Measurements from ENCODE around the gene ATAD3B. TPM values are rescaled to one million over a fixed set of nuclear protein-coding genes. Genes with fewer than 3 reads are reported as not detected.
"Not testable (repeated sequence)": the region's sequence is repeated elsewhere in the genome, so short reads cannot be mapped to it uniquely, and the experiment has no call there.

The ATAD3B gene
- total RNA-seq: 10 to 100 TPM; 26.5 to 34.6 TPM

GRCh38 chr1:1471389-1472052, at the start of gene ATAD3B:
Gene ATAD3B (plus strand): TSS chr1:1471765. CDS start chr1:1471885, 120 bp downstream.
- Mint-ChIP-seq H3K4me1 (peaks cover 26% of the 10 kb centered on the region), H3K36me3 (ENCODE audit: low read depth) (no peaks in the 10 kb centered on the region), H3K27ac (peak within 1 kb of the TSS; percentile 85), H3K27me3 (no peaks in the 10 kb centered on the region), H3K4me3 (peak within 1 kb of the TSS; percentile 81), H3K9me3 (no peaks in the 10 kb centered on the region)
- DNase-seq: peak; percentile 95
- ChIA-PET CTCF (no interaction called here), POLR2A (no interaction called here)

- Mint-ChIP-seq H3K27me3 (peaks cover 10% of the 10 kb centered on the region), H3K27ac (no peak overlapping the region), H3K4me1 (peaks cover 15% of the 10 kb centered on the region), H3K4me3 (no peak overlapping the region), H3K9me3 (no peaks in the 10 kb centered on the region), H3K36me3 (ENCODE audit: low read depth) (no peaks in the 10 kb centered on the region)
- POLR2A ChIA-PET: no interaction called here
- no peak for DNase-seq
- CTCF ChIA-PET: no interaction called here
Measured at GRCh38 chr1:1421907-1422464, 49.6 kb upstream of the ATAD3B start.

GRCh38 chr1:1422465-1423244, 48.9 kb upstream of the ATAD3B start:
- Mint-ChIP-seq H3K4me3 (no peak overlapping the region), H3K36me3 (ENCODE audit: low read depth) (no peaks in the 10 kb centered on the region), H3K27me3 (peaks cover 9% of the 10 kb centered on the region), H3K27ac (no peak overlapping the region), H3K4me1 (peaks cover 12% of the 10 kb centered on the region), H3K9me3 (no peaks in the 10 kb centered on the region)
- ChIA-PET CTCF (no interaction called here), POLR2A (no interaction called here)
- DNase-seq: no peak

GRCh38 chr1:1423245-1423597, 48.3 kb upstream of the ATAD3B start:
- Mint-ChIP-seq H3K36me3 (ENCODE audit: low read depth) (no peaks in the 10 kb centered on the region), H3K27ac (no peak overlapping the region), H3K4me1 (peaks cover 7% of the 10 kb centered on the region), H3K27me3 (peaks cover 9% of the 10 kb centered on the region), H3K4me3 (no peak overlapping the region), H3K9me3 (no peaks in the 10 kb centered on the region)
- CTCF ChIA-PET: interaction anchor here (1.0 kb wide), 1 partner anchor 79 kb away, joined by 3 read pairs; no protein-coding TSS in a partner anchor
- DNase-seq: no peak
- POLR2A ChIA-PET: no interaction called here

GRCh38 chr1:1424707-1425106, 46.9 kb upstream of the ATAD3B start:
- Mint-ChIP-seq H3K4me3 (no peak overlapping the region), H3K36me3 (ENCODE audit: low read depth) (no peaks in the 10 kb centered on the region), H3K9me3 (no peaks in the 10 kb centered on the region), H3K4me1 (peaks cover 5% of the 10 kb centered on the region), H3K27ac (no peak overlapping the region), H3K27me3 (peaks cover 16% of the 10 kb centered on the region)
- no peak for DNase-seq
- POLR2A ChIA-PET: no interaction called here
- CTCF ChIA-PET: interaction anchor here (0.6 kb wide), 1 partner anchor 10 kb away, joined by 3 read pairs; no protein-coding TSS in a partner anchor

GRCh38 chr1:1425426-1425752, 46.2 kb upstream of the ATAD3B start:
- no peak for DNase-seq
- H3K27ac Mint-ChIP-seq: no peak overlapping the region
- CTCF ChIA-PET: no interaction called here
- H3K4me1 Mint-ChIP-seq: peaks cover 5% of the 10 kb centered on the region
- no peaks in the 10 kb centered on the region for H3K9me3 Mint-ChIP-seq
- H3K36me3 Mint-ChIP-seq (ENCODE audit: low read depth): no peaks in the 10 kb centered on the region
- POLR2A ChIA-PET: no interaction called here
- no peak overlapping the region for H3K4me3 Mint-ChIP-seq
- peaks cover 19% of the 10 kb centered on the region for H3K27me3 Mint-ChIP-seq

- no peak for DNase-seq
- Mint-ChIP-seq H3K4me1 (peaks cover 5% of the 10 kb centered on the region), H3K4me3 (no peak overlapping the region), H3K9me3 (no peaks in the 10 kb centered on the region), H3K36me3 (ENCODE audit: low read depth) (no peaks in the 10 kb centered on the region), H3K27me3 (peaks cover 16% of the 10 kb centered on the region), H3K27ac (no peak overlapping the region)
- CTCF ChIA-PET: interaction anchor here (0.5 to 1.3 kb wide), 2 partner anchors 11 to 48 kb away, joined by 3 to 4 read pairs; no protein-coding TSS in a partner anchor
- POLR2A ChIA-PET: no interaction called here
Measured at GRCh38 chr1:1425753-1426495, 45.6 kb upstream of the ATAD3B start.

GRCh38 chr1:1426496-1427105, 45.0 kb upstream of the ATAD3B start:
- Mint-ChIP-seq H3K36me3 (ENCODE audit: low read depth) (no peaks in the 10 kb centered on the region), H3K27ac (no peak overlapping the region), H3K4me1 (peaks cover 5% of the 10 kb centered on the region), H3K27me3 (peaks cover 16% of the 10 kb centered on the region), H3K9me3 (no peaks in the 10 kb centered on the region), H3K4me3 (no peak overlapping the region)
- CTCF ChIA-PET: interaction anchor here (0.5 to 1.3 kb wide), 2 partner anchors 11 to 49 kb away, joined by 3 to 4 read pairs; no protein-coding TSS in a partner anchor
- DNase-seq: no peak
- POLR2A ChIA-PET: no interaction called here

GRCh38 chr1:1427106-1427819, 44.3 kb upstream of the ATAD3B start:
- CTCF ChIA-PET: no interaction called here
- Mint-ChIP-seq H3K4me3 (no peak overlapping the region), H3K36me3 (ENCODE audit: low read depth) (no peaks in the 10 kb centered on the region), H3K27ac (no peak overlapping the region), H3K27me3 (peaks cover 16% of the 10 kb centered on the region), H3K4me1 (peaks cover 5% of the 10 kb centered on the region), H3K9me3 (no peaks in the 10 kb centered on the region)
- DNase-seq: no peak
- POLR2A ChIA-PET: no interaction called here

- Mint-ChIP-seq H3K27me3 (peaks cover 16% of the 10 kb centered on the region), H3K36me3 (ENCODE audit: low read depth) (no peaks in the 10 kb centered on the region), H3K9me3 (no peaks in the 10 kb centered on the region), H3K27ac (no peak overlapping the region), H3K4me3 (no peak overlapping the region), H3K4me1 (peaks cover 5% of the 10 kb centered on the region)
- DNase-seq: no peak
- POLR2A ChIA-PET: no interaction called here
- CTCF ChIA-PET: interaction anchor here (0.8 to 1.3 kb wide), 2 partner anchors 13 to 167 kb away, joined by 3 read pairs; no protein-coding TSS in a partner anchor
Measured at GRCh38 chr1:1427820-1428148, 43.8 kb upstream of the ATAD3B start.

GRCh38 chr1:1428174-1428573, 43.4 kb upstream of the ATAD3B start:
- H3K9me3 Mint-ChIP-seq: no peaks in the 10 kb centered on the region
- ChIA-PET CTCF (interaction anchor here (0.8 to 2.2 kb wide), 3 partner anchors 13 to 166 kb away, joined by 3 to 5 read pairs (median 3); no protein-coding TSS in a partner anchor), POLR2A (no interaction called here)
- H3K4me3 Mint-ChIP-seq: no peak overlapping the region
- peaks cover 16% of the 10 kb centered on the region for H3K27me3 Mint-ChIP-seq
- H3K27ac Mint-ChIP-seq: no peak overlapping the region
- no peaks in the 10 kb centered on the region for H3K36me3 Mint-ChIP-seq (ENCODE audit: low read depth)
- DNase-seq: no peak
- H3K4me1 Mint-ChIP-seq: peaks cover 5% of the 10 kb centered on the region

- POLR2A ChIA-PET; DNase-seq; H3K27ac Mint-ChIP-seq; H3K4me1 Mint-ChIP-seq; H3K4me3 Mint-ChIP-seq; H3K9me3 Mint-ChIP-seq; H3K36me3 Mint-ChIP-seq (ENCODE audit: low read depth): not testable (repeated sequence)
- CTCF ChIA-PET: interaction anchor here (0.8 to 2.2 kb wide), 5 partner anchors 9 to 165 kb away, joined by 3 to 5 read pairs (median 3); partner anchors contain the start of gene CCNL2
- peaks cover 16% of the 10 kb centered on the region for H3K27me3 Mint-ChIP-seq
Measured at GRCh38 chr1:1428967-1429366, 42.6 kb upstream of the ATAD3B start.

Measured in activated CD4-positive, alpha-beta T cell treated with anti-CD3 and anti-CD28 coated beads, Interleukin-2, amount 10 ng/mL, durations not matched to agents 7 days and 5 days (primary cell).